GM12878 (cell line): Measurements from ENCODE around the gene AIG1. TPM values are rescaled to one million over a fixed set of nuclear protein-coding genes. Genes with fewer than 3 reads are reported as not detected.

Experiments
- ATAC-seq: fragments of 200-7000 bp; cut with Tn5 transposase; 3 replicates; pipeline ENCODE4 v1.9.1; 2020; ENCODE audit warnings: mild to moderate bottlenecking, moderate library complexity
- BruUV-seq: library from RNA; stranded (reverse); fragments of 400-500 nt; replicated peaks from 2 replicates; lab custom pipeline; 2021; lab: Mats Ljungman, UMichigan
- CTCF ChIA-PET: fragments of 300-600 bp; sonication (Branson Sonifier 250); formaldehyde crosslinking; extraction: SDS; loops from one replicate; lab custom pipeline; 2021; ENCODE audit warnings: inconsistent platforms; lab: Yijun Ruan, JAX
- POLR2A ChIA-PET: fragments of 350-600 bp; formaldehyde crosslinking; extraction: SDS; loops from one replicate; lab custom pipeline; 2021; ENCODE audit warnings: inconsistent platforms; lab: Charles Lee
- RAD21 ChIA-PET: fragments of 300-600 bp; sonication (Branson Sonifier 250); formaldehyde crosslinking; loops from one replicate; lab custom pipeline; 2023; ENCODE audit warnings: antibody characterized with exemption; ENCODE audit not compliant: unreplicated experiment; lab: Charles Lee
- SMC1A ChIA-PET: fragments of 300-600 bp; sonication (Branson Sonifier 250); formaldehyde crosslinking; loops from one replicate; lab custom pipeline; 2023; ENCODE audit not compliant: unreplicated experiment, uncharacterized antibody; lab: Charles Lee
- DNase-seq: peaks from one replicate; pipeline ENCODE4 v3.0.0-alpha.2; 2011; ENCODE audit warnings: low read depth, low spot score
- FAIRE-seq: peaks from 3 replicates; lab custom pipeline; 2011; peaks lifted over from hg19 to GRCh38; lab: Jason Lieb, UNC
- H2AFZ ChIP-seq: 2 replicates; pipeline ENCODE4 v1.6.0; 2011; ENCODE audit warnings: low read depth, low read length, control low read depth; ENCODE audit not compliant: control insufficient read depth
- H3K27ac ChIP-seq: 2 replicates; pipeline ENCODE4 v1.5.1; 2011; ENCODE audit warnings: control low read depth; ENCODE audit not compliant: control insufficient read depth, insufficient read depth
- H3K27me3 ChIP-seq, 2 experiments: replicated peaks in 1 of 2; 2 replicates each; pipeline versions ENCODE4 v1.6.0 to v1.6.1; 2011; ENCODE audit warnings: low read length in 1 of 2; ENCODE audit not compliant: control insufficient read depth in 2 of 2, insufficient read depth in 2 of 2
- H3K36me3 ChIP-seq, 2 experiments: 2 replicates each; pipeline ENCODE4 v1.5.1; 2011; ENCODE audit warnings: low read length in 1 of 2; ENCODE audit not compliant: control insufficient read depth in 2 of 2, insufficient read depth in 2 of 2
- H3K4me1 ChIP-seq: 2 replicates; pipeline ENCODE4 v1.6.1; 2011; ENCODE audit warnings: mild to moderate bottlenecking, low read length, moderate library complexity, mixed read lengths; ENCODE audit not compliant: control insufficient read depth, insufficient read depth
- H3K4me2 ChIP-seq: 2 replicates; pipeline ENCODE4 v1.6.0; 2011; ENCODE audit warnings: control low read depth; ENCODE audit not compliant: control insufficient read depth, insufficient read depth
- H3K4me3 ChIP-seq: fragments of 200-600 bp; sonication (generic); 2 replicates; pipeline ENCODE4 v1.5.1; 2016
- H3K79me2 ChIP-seq: 2 replicates; pipeline ENCODE4 v1.6.0; 2011; ENCODE audit warnings: low read length; ENCODE audit not compliant: control insufficient read depth, insufficient read depth
- H3K9ac ChIP-seq: 2 replicates; pipeline ENCODE4 v1.8.0; 2011; ENCODE audit warnings: low read length, control low read depth, mixed read lengths; ENCODE audit not compliant: control insufficient read depth, insufficient read depth
- H3K9me3 ChIP-seq: replicated peaks from 3 replicates; pipeline ENCODE4 v1.5.1; 2011; ENCODE audit warnings: mild to moderate bottlenecking, low read length; ENCODE audit not compliant: control insufficient read depth, insufficient read depth
- H4K20me1 ChIP-seq: 2 replicates; pipeline ENCODE4 v1.6.0; 2011; ENCODE audit not compliant: control insufficient read depth, insufficient read depth
- ATF3 ChIP-seq: IDR thresholded peaks from 2 replicates; pipeline ENCODE4 v1.6.1; 2011; ENCODE audit warnings: low read depth, mild to moderate bottlenecking, low read length, moderate library complexity, borderline replicate concordance; ENCODE audit errors: extremely low read depth
- ATF7 ChIP-seq: fragments of 450-650 bp; IDR thresholded peaks from 2 replicates; pipeline ENCODE4 v1.6.1; 2016; ENCODE audit warnings: low read depth, mild to moderate bottlenecking
- BCLAF1 ChIP-seq: fragments of 450-650 bp; IDR thresholded peaks from 2 replicates; pipeline ENCODE4 v1.6.1; 2017; ENCODE audit warnings: antibody characterized with exemption, mild to moderate bottlenecking, moderate library complexity
- CBX5 ChIP-seq: sonication (generic); IDR thresholded peaks from 2 replicates; pipeline ENCODE4 v1.6.1; 2016; ENCODE audit warnings: low read depth, moderate library complexity, mild to moderate bottlenecking, inconsistent platforms
- CREB1 ChIP-seq: IDR thresholded peaks from 2 replicates; pipeline ENCODE4 v1.6.1; 2012; ENCODE audit warnings: low read depth, mild to moderate bottlenecking, inconsistent platforms
- ETV6 ChIP-seq, 2 experiments: fragments of 450-650 bp in 1 of 2; IDR thresholded peaks in 1 of 2; conservative IDR thresholded peaks in 1 of 2; 2 replicates each; pipeline ENCODE4 v1.6.1; 2014; ENCODE audit warnings: antibody characterized with exemption in 1 of 2, borderline replicate concordance in 1 of 2, low read depth in 1 of 2, mild to moderate bottlenecking in 1 of 2, moderate library complexity in 1 of 2
- JUNB ChIP-seq: IDR thresholded peaks from 2 replicates; pipeline ENCODE4 v1.6.1; 2016; ENCODE audit warnings: antibody characterized with exemption, mild to moderate bottlenecking
- NBN ChIP-seq: fragments of 450-650 bp; IDR thresholded peaks from 2 replicates; pipeline ENCODE4 v1.6.1; 2016
- NFIC ChIP-seq: IDR thresholded peaks from 2 replicates; pipeline ENCODE4 v1.6.1; 2012; ENCODE audit warnings: low read depth, mild to moderate bottlenecking, inconsistent platforms, low read length, moderate library complexity
- PAX5 ChIP-seq: IDR thresholded peaks from 2 replicates; pipeline ENCODE4 v1.6.1; 2011; ENCODE audit warnings: low read depth, low read length, borderline replicate concordance
- SMARCA5 ChIP-seq: fragments of 450-650 bp; IDR thresholded peaks from 2 replicates; pipeline ENCODE4 v1.6.1; 2017; ENCODE audit warnings: mild to moderate bottlenecking
- SUPT20H ChIP-seq: IDR thresholded peaks from 2 replicates; pipeline ENCODE4 v1.6.1; 2011; ENCODE audit warnings: low read depth, mild to moderate bottlenecking, low read length, moderate library complexity, borderline replicate concordance; ENCODE audit not compliant: control insufficient read depth
- WGBS: methylation state at CpG from one replicate; pipeline ENCODE4 v1.1.6; 2016; ENCODE audit warnings: low lambda C conversion rate; ENCODE audit not compliant: insufficient replicate concordance, insufficient coverage; ENCODE audit errors: missing lambda C conversion rate; 5-methylcytosine and 5-hydroxymethylcytosine counted together
- in situ Hi-C: fragments of 300-500 bp; cut with MboI; formaldehyde crosslinking; loops from 9 replicates; pipeline ENCODE4 v1.14.3; 2018; ENCODE audit warnings: mixed read lengths
- intact Hi-C: fragments of 100-400 bp; cut with micrococcal nuclease; formaldehyde crosslinking; loops from one replicate; pipeline ENCODE4 v1.14.2; 2022; ENCODE audit not compliant: unreplicated experiment
- polyA plus RNA-seq, 11 experiments: library from polyadenylated mRNA; depleted of rRNA in 4 of 11; unstranded in 6 of 11; stranded (reverse) in 5 of 11; fragments of >200 nt; fragmentation: Nextera tagmentation in 4 of 11; fragmentation: Illumina TruSeq in 1 of 11; extraction: Ambion mirVana in 4 of 11; extraction: Trizol in 1 of 11; gene quantifications; 1 replicate in 1 of 11; 2 replicates in 10 of 11; pipeline versions ENCODE4 v1.2.1 to v1.2.3, GENCODE V29; 2011 to 2016; ENCODE audit warnings: inconsistent platforms in 2 of 11, missing spikeins in 2 of 11, low read depth in 1 of 11
- total RNA-seq, 4 experiments: library from RNA; depleted of rRNA in 3 of 4; stranded (reverse); fragments of >200 nt in 3 of 4; fragmentation: Illumina TruSeq in 1 of 4; extraction: Trizol in 1 of 4; gene quantifications; 2 replicates each; pipeline versions ENCODE4 v1.2.1 to v1.2.3, GENCODE V29; 2013 to 2021

AIG1 gene
- total and polyA plus RNA-seq, 10 of the 15 experiments (the other 5 are each of a cell fraction or from before 2014, with no cell fraction given): 27.0 to 74.5 (median 36.4) TPM

- H3K9ac ChIP-seq: no peak overlapping the region
- ChIA-PET SMC1A (interaction anchor here (1.2 kb wide), 1 partner anchor 38 kb away, joined by 3 read pairs; no protein-coding TSS in a partner anchor), RAD21 (no interaction called here), CTCF (interaction anchor here (0.7 kb wide), 1 partner anchor 180 kb away, joined by 3 read pairs; no protein-coding TSS in a partner anchor), POLR2A (no interaction called here)
- FAIRE-seq (no peak), DNase-seq (no peak), ATAC-seq (no peak; the same call in 2 of the 3 replicates)
- BruUV-seq: no TSS peak
- no peak overlapping the region for H3K27ac ChIP-seq
- 84% methylated on average over 6 of the region's 6 CpGs for WGBS
- H2AFZ ChIP-seq: no peak overlapping the region
- H4K20me1 ChIP-seq: no peaks in the 10 kb centered on the region
- no peaks in the 10 kb centered on the region for H3K27me3 ChIP-seq
- H3K4me2 ChIP-seq: no peak overlapping the region
- no peaks in the 10 kb centered on the region for H3K9me3 ChIP-seq
- H3K4me3 ChIP-seq: no peak overlapping the region
- H3K4me1 ChIP-seq: no peaks in the 10 kb centered on the region
- H3K36me3 ChIP-seq: no peaks in the 10 kb centered on the region
- no peaks in the 10 kb centered on the region for H3K79me2 ChIP-seq
- intact Hi-C loops: no loop called here
- TF ChIP-seq PAX5 (no peak), ATF7 (0 out of 2 replicates have a peak, but pooled peaks have one; percentile 31), SMARCA5 (no peak), JUNB (peak; percentile 37; the same call in 1 of the 2 replicates), NFIC (peak; percentile 44; the same call in 1 of the 2 replicates), CREB1 (0 out of 2 replicates have a peak, but pooled peaks have one; percentile 26), SUPT20H (no peak)
- TF ChIP-seq, all 136 proteins: peak for 4
- in situ Hi-C loops: no loop called here
Measured at GRCh38 chr6:143200167-143200770, 139.6 kb downstream of the AIG1 start.

GRCh38 chr6:143204045-143204444 is 143.4 kb downstream of the AIG1 start:
- no TSS peak for BruUV-seq
- no peak for TF ChIP-seq ATF3
- no peak for TF ChIP-seq ETV6 (conservative IDR thresholded peaks at IDR 0.05 in 1 of 2, IDR thresholded peaks at IDR 0.05 in 1 of 2; ENCODE audit: borderline replicate concordance in 1 of 2, low read depth in 1 of 2)
- no peak for TF ChIP-seq BCLAF1
- no peak for TF ChIP-seq CBX5
- TF ChIP-seq ATF7: no peak
- TF ChIP-seq NBN: no peak

More at GRCh38 chr6:143204045-143204444, 143.4 kb downstream of the AIG1 start:
- Histone ChIP-seq H3K9me3 (no peaks in the 10 kb centered on the region), H3K27ac (no peak overlapping the region), H3K4me1 (no peaks in the 10 kb centered on the region), H4K20me1 (no peaks in the 10 kb centered on the region), H3K36me3 (no peaks in the 10 kb centered on the region), H3K79me2 (no peaks in the 10 kb centered on the region), H2AFZ (no peak overlapping the region), H3K27me3 (no peaks in the 10 kb centered on the region), H3K4me2 (no peak overlapping the region), H3K4me3 (no peak overlapping the region), H3K9ac (no peak overlapping the region)
- FAIRE-seq (no peak), ATAC-seq (no peak), DNase-seq (no peak)
- in situ Hi-C loops: no loop called here
- ChIA-PET POLR2A (no interaction called here), RAD21 (no interaction called here), SMC1A (no interaction called here), CTCF (no interaction called here)
- intact Hi-C loops: no loop called here
